ENCODE data around the gene CDC34. TPM values are rescaled to one million over a fixed set of nuclear protein-coding genes. Genes with fewer than 3 reads are reported as not detected.

CDC34 gene
- total and polyA plus RNA-seq, 2 of the 8 experiments (the other 6 are each of a cell fraction or from before 2014, with no cell fraction given) = 95.9 to 129 TPM

DNA sequence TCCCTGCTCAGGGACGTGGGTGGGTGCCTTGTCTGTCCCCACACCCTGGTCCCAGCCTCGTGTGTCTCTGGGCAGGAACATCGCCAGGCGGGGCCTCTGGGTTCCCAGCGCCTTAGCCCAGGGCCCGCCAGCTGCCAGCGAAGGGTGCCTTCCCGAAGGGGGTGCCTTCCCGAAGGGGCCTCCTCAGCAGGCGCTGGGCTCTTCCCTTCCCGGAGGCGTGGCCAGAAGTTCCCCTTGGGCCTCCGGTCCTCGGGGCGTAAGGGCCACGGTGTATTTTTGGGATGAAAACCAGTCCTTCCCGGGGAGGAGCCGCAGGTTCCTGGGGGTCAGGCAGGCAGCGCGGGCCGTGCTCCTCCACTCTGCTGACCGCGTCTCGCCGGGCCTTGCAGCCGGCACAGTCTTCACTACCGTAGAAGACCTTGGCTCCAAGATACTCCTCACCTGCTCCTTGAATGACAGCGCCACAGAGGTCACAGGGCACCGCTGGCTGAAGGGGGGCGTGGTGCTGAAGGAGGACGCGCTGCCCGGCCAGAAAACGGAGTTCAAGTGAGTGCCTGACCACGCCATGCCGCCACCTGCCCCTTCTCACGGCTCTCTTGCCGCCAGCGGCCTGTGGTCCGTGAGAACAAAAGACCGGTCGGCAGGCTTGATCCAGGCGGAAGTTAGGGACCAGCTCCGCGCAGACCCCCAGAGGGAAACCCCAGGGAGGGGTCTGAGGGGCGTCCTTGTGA is 47.7 kb downstream of the CDC34 start:
- Histone ChIP-seq H3K79me1 (ENCODE audit: low read depth, low read length) (peaks cover 14% of the 10 kb centered on the region), H3K79me2 (ENCODE audit: control insufficient read depth in 1 of 2, insufficient read depth in 2 of 2, low read length in 2 of 2) (peaks cover 41 to 63% of the 10 kb centered on the region in 2 experiments), H3K14ac (ENCODE audit: insufficient read length) (no peak overlapping the region), H4K91ac (replicated peaks; ENCODE audit: insufficient read length, low read length) (no peak overlapping the region), H2BK5ac (ENCODE audit: low read depth, low read length) (no peak overlapping the region), H3K4me2 (ENCODE audit: insufficient read depth in 1 of 2, low read depth in 2 of 2, low read length in 2 of 2) (no peak overlapping the region), H3K23me2 (ENCODE audit: low read depth, low read length) (no peaks in the 10 kb centered on the region; the same call in 1 of the 2 replicates), H4K8ac (ENCODE audit: extremely low read depth, insufficient read depth, low read length) (no peak overlapping the region; the same call in 1 of the 2 replicates), H3K36me3 (ENCODE audit: control insufficient read depth in 2 of 4, insufficient read depth in 4 of 4, low read length in 3 of 4) (peaks cover 10 to 48% (median 27%) of the 10 kb centered on the region in 4 experiments; a peak in 6 of 8 replicates), H4K20me1 (replicated peaks in 1 of 2; ENCODE audit: control insufficient read depth in 1 of 2, insufficient read depth in 2 of 2, low read length in 2 of 2) (peaks cover 41 to 51% of the 10 kb centered on the region in 2 experiments), H3K27me3 (replicated peaks in 1 of 4; ENCODE audit: control insufficient read depth in 3 of 4, extremely low read depth in 1 of 4, insufficient read depth in 3 of 4, low read length in 3 of 4) (no peaks in the 10 kb centered on the region), H3K27ac (ENCODE audit: low read depth, low read length) (no peak overlapping the region), H3K18ac (ENCODE audit: extremely low read depth, low read length) (no peak overlapping the region), H3K4ac (replicated peaks; ENCODE audit: insufficient read length, low read depth, low read length) (no peak overlapping the region), H2BK20ac (ENCODE audit: low read length) (no peak overlapping the region), H3K23ac (ENCODE audit: insufficient read length) (no peak overlapping the region), H3K4me1 (replicated peaks in 1 of 4; ENCODE audit: control insufficient read depth in 3 of 4, insufficient read depth in 4 of 4, low read length in 3 of 4) (peaks cover 0 to 20% (median 11%) of the 10 kb centered on the region in 4 experiments; a peak in 5 of 7 replicates), H3K4me3 (ENCODE audit: extremely low read depth in 1 of 4, insufficient read depth in 2 of 4, low read depth in 3 of 4, low read length in 4 of 4) (no peak overlapping the region), H2AK5ac (ENCODE audit: low read depth, low read length) (no peak overlapping the region), H4K5ac (ENCODE audit: insufficient read length, low read depth, low read length) (no peak overlapping the region), H3K9me3 (ENCODE audit: insufficient read depth in 2 of 2, low read depth in 1 of 2, low read length in 1 of 2) (no peaks in the 10 kb centered on the region), H2BK15ac (ENCODE audit: low read length) (no peak overlapping the region), H2BK12ac (ENCODE audit: low read depth, low read length) (no peak overlapping the region), H3K9ac (replicated peaks in 1 of 4; ENCODE audit: extremely low read depth in 1 of 4, low read depth in 3 of 4, low read length in 3 of 4) (no peak overlapping the region), H3K56ac (replicated peaks; ENCODE audit: insufficient read length, low read depth, low read length) (no peak overlapping the region), H2AFZ (ENCODE audit: low read length) (no peak overlapping the region), H2BK120ac (replicated peaks; ENCODE audit: low read depth, low read length) (no peak overlapping the region)
- CTCF ChIA-PET (ENCODE audit: partially characterized antibody) = no interaction called here
- TF ChIP-seq CHD1 (IDR thresholded peaks at IDR 0.05; ENCODE audit: low read depth, low read length) (no peak), CBX5 (IDR thresholded peaks at IDR 0.05; ENCODE audit: low read depth, low read length) (no peak), SIRT6 (IDR thresholded peaks at IDR 0.05; ENCODE audit: low read length) (no peak), SP1 (IDR thresholded peaks at IDR 0.05; ENCODE audit: low read depth, low read length) (no peak), CREB1 (IDR thresholded peaks at IDR 0.05) (no peak), HDAC2 (IDR thresholded peaks at IDR 0.05; ENCODE audit: borderline replicate concordance in 1 of 2, low read depth in 2 of 2, low read length in 2 of 2) (no peak), SIN3A (conservative IDR thresholded peaks at IDR 0.05 in 1 of 2, IDR thresholded peaks at IDR 0.05 in 1 of 2; ENCODE audit: low read depth in 1 of 2, low read length in 2 of 2) (no peak), TAF1 (IDR thresholded peaks at IDR 0.05; ENCODE audit: low read depth, low read length) (no peak), BACH1 (IDR thresholded peaks at IDR 0.05; ENCODE audit: low read length) (no peak)
- WGBS, 2 experiments (ENCODE audit: extremely low coverage in 1 of 2, insufficient coverage in 1 of 2, insufficient read length in 1 of 2, insufficient replicate concordance in 2 of 2, low coverage in 1 of 2, low lambda C conversion rate in 2 of 2, missing lambda C conversion rate in 1 of 2) = 95% methylated on average over 43 of the region's 46 CpGs; no CpG with 5 or more reads in 1 of the 2 experiments
- no peak for DNase-seq (ENCODE audit: low read depth in 1 of 2, low spot score in 2 of 2)
- FAIRE-seq = no peak
- POLR2A ChIA-PET (ENCODE audit: partially characterized antibody) = interaction anchor here (0.8 kb wide), 1 partner anchor 22 kb away, joined by 3 read pairs; no protein-coding TSS in a partner anchor

Measured in H1 (cell line).